Measurements from ENCODE around the gene SPSB2.

The SPSB2 gene

GRCh38 chr12:6851921-6852650 is 21.0 kb downstream of the SPSB2 start, which contains the start of gene USP5:
USP5 (plus strand) TSS chr12:6852150; CDS start chr12:6852180, 30 bp downstream.
- no peak for TF ChIP-seq CTCF (IDR thresholded peaks at IDR 0.05; ENCODE audit: insufficient read depth, low read length, missing control alignments)
- ChIA-PET POLR2A (interaction anchor here (1.0 to 8.8 kb wide), 11 partner anchors 11 to 313 kb away, joined by 3 to 164 read pairs (median 8); partner anchors contain the start of genes GNB3, MLF2, P3H3 and PTMS), CTCF (interaction anchor here (1.1 to 18.1 kb wide), 9 partner anchors 11 to 168 kb away, joined by 3 to 316 read pairs (median 12); partner anchors contain the start of genes GNB3, MLF2, P3H3 and PTMS)
- peak within 1 kb of the TSS; percentile 98 for H3K4me3 ChIP-seq (ENCODE audit: low read depth, low read length)
- DNase-seq (ENCODE audit: low read depth, low spot score) = peak; percentile 97

GRCh38 chr12:6851153-6851920 is 21.8 kb downstream of the SPSB2 start, which contains the start of gene CDCA3:
CDCA3 (minus strand) TSS chr12:6851286; CDS start chr12:6850952, 334 bp downstream.
- TF ChIP-seq CTCF (IDR thresholded peaks at IDR 0.05; ENCODE audit: insufficient read depth, low read length, missing control alignments) = no peak
- ChIA-PET POLR2A (interaction anchor here (0.7 to 8.8 kb wide), 11 partner anchors 10 to 312 kb away, joined by 3 to 164 read pairs (median 8); partner anchors contain the start of genes GNB3, MLF2, P3H3 and PTMS), CTCF (interaction anchor here (1.2 to 18.1 kb wide), 7 partner anchors 10 to 98 kb away, joined by 3 to 316 read pairs (median 18); partner anchors contain the start of genes GNB3, MLF2, P3H3 and PTMS)
- peak; percentile 93 for DNase-seq (ENCODE audit: low read depth, low spot score)
- peak within 1 kb of the TSS; percentile 98 for H3K4me3 ChIP-seq (ENCODE audit: low read depth, low read length)

GRCh38 chr12:6850796-6851152 is 22.3 kb downstream of the SPSB2 start:
- CTCF ChIA-PET = interaction anchor here (1.2 to 18.1 kb wide), 6 partner anchors 9 to 97 kb away, joined by 5 to 316 read pairs (median 30); partner anchors contain the start of genes GNB3, MLF2, P3H3 and PTMS
- POLR2A ChIA-PET = interaction anchor here (0.8 to 8.8 kb wide), 7 partner anchors 10 to 151 kb away, joined by 3 to 164 read pairs (median 19); partner anchors contain the start of genes GNB3, P3H3, PTMS and SPSB2
- no peak for DNase-seq (ENCODE audit: low read depth, low spot score)
- peak overlapping the region; percentile 98 for H3K4me3 ChIP-seq (ENCODE audit: low read depth, low read length)
- TF ChIP-seq CTCF (IDR thresholded peaks at IDR 0.05; ENCODE audit: insufficient read depth, low read length, missing control alignments) = no peak

- CTCF ChIA-PET = interaction anchor here (2.1 to 18.1 kb wide), 3 partner anchors 19 to 96 kb away, joined by 15 to 316 read pairs (median 18); partner anchors contain the start of genes MLF2, P3H3 and TPI1
Measured at GRCh38 chr12:6849976-6850560, 23.0 kb downstream of the SPSB2 start.

GRCh38 chr12:6849427-6849826 is 23.7 kb downstream of the SPSB2 start:
- H3K4me3 ChIP-seq (ENCODE audit: low read depth, low read length) = no peak overlapping the region
- CTCF ChIA-PET = interaction anchor here (2.8 to 18.1 kb wide), 2 partner anchors 19 to 20 kb away, joined by 15 to 316 read pairs; partner anchors contain the start of genes P3H3 and TPI1
- no peak for TF ChIP-seq CTCF (IDR thresholded peaks at IDR 0.05; ENCODE audit: insufficient read depth, low read length, missing control alignments)
- POLR2A ChIA-PET = interaction anchor here (4.0 to 8.8 kb wide), 2 partner anchors 8 to 20 kb away, joined by 43 to 164 read pairs; partner anchors contain the start of genes GNB3, SPSB2 and TPI1
- no peak for DNase-seq (ENCODE audit: low read depth, low spot score)

More at GRCh38 chr12:6849976-6850560, 23.0 kb downstream of the SPSB2 start:
- DNase-seq (ENCODE audit: low read depth, low spot score) = no peak
- peak overlapping the region; percentile 98 for H3K4me3 ChIP-seq (ENCODE audit: low read depth, low read length)
- POLR2A ChIA-PET = interaction anchor here (4.0 to 8.8 kb wide), 2 partner anchors 9 to 19 kb away, joined by 43 to 164 read pairs; partner anchors contain the start of genes GNB3, SPSB2 and TPI1
- TF ChIP-seq CTCF (IDR thresholded peaks at IDR 0.05; ENCODE audit: insufficient read depth, low read length, missing control alignments) = no peak
